NCI-H1436 treated with DMSO at 0.1 percent for 48 hours (cell line): Measurements from ENCODE around the gene ARHGAP6.

Experiments used
- DNase-seq: peaks from one replicate; lab custom pipeline; 2025; lab: John Stamatoyannopoulos, UW

Gene ARHGAP6

DNA sequence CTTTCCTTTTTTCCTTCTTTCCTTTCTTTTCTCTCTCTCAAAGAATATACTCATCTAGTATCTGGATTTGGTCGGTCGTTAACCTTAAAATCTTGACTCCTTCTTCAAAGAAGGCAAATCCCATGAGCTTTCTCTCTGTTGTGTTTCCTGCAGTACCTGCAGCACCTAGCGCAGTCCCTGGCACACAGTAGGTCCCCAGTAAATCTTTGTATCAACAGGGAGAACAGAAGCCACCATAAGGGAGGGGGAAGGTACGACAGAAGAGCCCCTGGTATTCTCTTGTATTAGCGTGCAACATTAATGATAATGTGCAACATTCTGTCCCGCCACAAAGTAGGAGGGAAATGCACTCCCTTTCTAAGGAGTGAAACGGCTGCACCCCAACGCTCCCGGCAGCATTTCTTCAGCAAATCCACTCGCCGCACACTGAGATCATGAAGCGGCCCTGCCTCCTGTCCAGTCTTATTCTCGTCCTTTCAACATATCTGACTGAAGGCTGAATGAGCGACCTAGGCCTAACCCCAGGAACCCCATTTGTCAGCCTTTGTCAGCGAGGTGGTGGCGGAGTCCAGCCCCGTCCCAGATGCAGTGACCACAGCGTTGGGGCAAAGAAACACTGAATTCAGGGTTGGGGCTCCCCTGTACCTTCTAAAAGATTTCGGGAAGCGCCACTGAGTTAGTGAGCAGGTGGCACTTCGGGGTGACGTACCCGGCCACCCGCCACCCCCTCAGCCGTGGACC, 238.8 kb downstream of the ARHGAP6 start:
- no peak for DNase-seq

DNA sequence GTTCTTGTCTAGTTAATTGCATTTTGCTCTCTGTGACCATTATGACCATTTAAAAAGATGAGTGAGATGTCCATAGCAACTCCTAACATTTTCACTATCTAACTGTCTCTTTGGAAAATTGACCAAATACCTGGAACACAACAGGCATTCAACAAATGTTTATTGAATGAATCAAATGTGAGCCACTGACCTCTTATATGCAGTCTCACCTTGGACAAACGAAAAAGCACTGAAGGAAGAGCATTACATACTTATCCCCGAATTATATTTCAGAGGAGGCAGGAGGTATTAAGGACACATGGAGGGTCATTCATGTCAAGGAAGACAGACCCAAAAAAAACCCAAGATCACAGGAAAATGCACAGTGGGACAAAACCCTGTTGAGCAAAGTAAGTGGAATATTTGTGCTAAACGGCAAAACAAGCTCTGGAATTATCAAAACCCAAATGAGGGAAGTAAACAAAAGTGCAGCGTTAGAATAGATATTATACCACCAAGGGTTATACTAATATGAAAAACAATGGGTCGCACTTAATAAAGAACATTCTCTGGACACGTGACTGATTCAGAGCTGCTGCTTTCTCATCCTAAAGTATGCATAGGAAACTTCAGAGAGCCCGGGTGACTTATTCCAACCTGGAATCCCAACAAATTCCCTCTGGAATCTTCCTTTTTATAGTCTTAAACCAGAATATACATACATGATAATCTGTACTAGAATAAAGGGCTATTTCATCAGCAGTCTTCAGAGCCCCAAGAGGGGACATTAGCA, 240.6 kb downstream of the ARHGAP6 start:
- DNase-seq: no peak

DNA sequence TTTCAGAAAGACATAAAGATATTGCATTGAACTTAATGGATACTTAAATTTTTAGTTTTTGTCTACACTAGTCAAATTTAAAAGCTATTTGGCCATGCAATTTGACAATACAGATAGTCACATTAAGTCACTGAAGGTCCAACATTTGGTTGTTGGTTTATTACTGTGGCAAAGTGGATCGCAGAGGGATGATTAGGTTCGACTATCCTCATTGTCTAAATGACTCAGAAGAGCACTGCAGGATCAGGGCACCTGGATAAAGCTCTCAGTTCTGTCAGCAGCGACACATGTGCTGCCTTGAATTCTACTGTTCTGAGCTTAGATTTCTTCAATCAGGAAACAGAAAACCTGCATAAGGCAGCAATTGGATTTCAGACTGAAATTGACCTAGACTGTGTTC, 241.8 kb downstream of the ARHGAP6 start:
- no peak for DNase-seq

DNA sequence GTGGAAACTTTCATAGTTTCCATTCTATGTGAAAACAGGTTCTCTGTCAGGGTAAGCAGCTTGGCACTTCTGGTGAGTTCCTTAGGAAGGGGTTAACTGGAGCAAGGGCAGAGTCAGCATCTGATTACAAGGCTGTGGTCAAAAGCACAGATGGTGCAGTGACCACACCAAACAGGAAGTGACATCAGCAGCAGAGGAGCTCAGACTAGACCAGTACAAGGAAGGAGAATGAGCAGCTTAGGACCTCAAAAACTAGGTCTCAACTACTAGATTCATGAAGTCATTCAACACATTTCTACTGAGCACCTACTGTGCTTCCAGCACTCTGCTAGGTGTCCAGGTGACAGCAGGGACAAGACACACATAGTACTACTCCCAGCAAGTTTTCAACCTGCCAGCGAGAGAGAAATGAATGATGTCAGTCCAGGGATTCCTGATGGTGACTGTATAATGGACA, 242.3 kb downstream of the ARHGAP6 start:
- no peak for DNase-seq

DNA sequence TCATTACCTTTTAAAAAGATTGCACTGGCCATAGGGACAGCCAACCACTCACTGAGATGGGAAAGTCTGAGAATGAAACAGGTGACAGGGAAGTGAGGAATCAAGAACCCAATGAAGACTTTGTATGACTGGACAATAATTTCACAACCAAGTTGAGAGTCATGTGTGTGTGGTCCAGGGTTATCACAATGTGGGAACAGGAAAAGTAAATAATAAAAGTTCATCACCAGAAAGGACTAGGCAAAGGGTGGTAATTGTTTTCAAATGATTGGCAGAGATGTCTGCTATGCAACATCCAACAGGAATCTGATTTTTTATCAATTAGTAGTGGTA, 243.2 kb downstream of the ARHGAP6 start:
- DNase-seq: no peak

DNA sequence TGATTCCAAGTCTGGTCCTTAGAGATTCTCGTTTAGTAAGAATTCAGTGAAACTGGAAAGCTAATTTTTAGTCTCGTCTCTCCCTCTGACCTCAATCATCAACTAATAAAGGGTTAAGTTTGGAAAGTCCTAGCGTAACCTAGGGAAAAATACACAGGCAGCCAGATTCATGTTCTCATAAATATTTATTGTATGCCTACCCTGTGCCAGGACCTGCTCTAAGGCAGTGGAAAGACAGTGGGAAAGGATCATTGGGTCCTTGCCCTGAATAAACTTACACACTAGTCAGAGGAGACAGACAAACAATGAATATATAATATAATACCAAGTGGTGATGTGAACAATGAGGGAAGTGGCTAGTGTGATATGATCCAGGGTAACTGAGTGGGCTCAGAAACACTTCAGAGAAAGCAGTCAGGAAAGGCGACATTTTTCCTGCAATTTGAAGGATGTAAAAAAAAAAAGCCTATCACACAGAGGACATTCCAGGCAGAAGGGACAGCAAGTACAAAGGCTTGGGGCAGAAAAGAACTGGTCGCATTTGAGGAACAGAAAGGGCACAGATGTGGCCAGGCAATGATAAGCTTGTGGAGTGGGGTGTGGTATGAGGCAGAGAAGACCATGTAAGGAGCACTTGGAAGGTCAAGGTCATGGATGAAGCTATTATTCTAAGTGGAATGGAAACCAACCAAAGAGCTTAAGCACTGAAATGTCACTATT, 243.8 kb downstream of the ARHGAP6 start:
- DNase-seq: no peak

DNA sequence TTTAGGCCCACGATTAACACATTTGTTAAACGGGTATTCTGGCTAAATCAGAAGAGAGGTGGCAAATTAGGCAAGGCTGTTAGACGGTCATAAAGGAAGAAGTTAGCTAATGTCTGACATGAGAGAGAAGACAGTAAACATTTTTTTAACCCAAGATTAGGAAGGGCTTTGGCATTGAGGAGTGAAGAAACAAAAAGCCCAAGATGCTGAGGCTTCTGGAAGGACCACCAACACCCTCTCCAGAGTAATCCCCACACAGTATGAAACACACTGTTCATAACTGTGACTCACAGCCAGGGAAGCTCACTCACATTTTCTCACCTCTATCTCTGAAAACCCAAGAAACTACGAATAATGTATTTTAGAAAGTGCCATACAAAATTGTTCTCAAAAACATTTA, 244.9 kb downstream of the ARHGAP6 start:
- no peak for DNase-seq

DNA sequence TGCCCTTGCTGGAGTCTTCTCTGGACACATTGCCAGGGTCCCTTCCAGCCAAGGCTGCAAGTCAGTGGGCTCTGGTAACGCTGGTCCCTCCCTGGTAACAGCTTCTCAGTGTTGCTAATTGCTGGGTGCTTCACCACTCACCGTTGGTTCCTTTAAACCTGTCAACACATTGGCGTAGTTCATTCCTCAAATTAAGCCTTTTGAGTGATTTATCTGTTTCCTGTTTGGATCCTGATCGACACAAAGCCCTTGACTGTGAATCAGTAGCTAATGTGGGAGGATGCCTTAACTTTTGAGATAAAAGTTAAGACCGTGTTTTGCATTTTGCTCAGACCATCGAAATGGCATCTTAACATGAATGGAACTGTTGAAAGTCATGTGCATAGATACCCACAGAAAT, 246.6 kb downstream of the ARHGAP6 start:
- DNase-seq: no peak

DNA sequence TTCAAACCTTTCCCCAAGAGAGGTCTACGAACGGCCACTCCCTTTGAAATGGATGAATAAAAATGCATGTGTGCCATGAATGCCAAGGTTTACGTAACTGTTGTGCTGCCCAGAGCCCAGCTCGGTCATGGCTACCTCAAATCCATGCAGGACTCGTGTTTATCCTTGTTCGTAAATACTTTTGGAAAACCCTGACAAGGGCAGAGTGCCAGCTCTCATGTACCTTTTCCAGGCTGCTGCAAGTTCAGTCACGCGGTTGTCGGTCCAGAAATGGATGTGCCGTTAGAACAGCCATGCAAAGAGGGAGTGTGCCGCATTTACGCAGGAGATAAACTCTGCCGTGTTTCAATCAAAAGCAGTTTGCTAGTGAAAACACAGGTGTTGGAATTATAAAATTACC, 249.1 kb downstream of the ARHGAP6 start:
- no peak for DNase-seq

DNA sequence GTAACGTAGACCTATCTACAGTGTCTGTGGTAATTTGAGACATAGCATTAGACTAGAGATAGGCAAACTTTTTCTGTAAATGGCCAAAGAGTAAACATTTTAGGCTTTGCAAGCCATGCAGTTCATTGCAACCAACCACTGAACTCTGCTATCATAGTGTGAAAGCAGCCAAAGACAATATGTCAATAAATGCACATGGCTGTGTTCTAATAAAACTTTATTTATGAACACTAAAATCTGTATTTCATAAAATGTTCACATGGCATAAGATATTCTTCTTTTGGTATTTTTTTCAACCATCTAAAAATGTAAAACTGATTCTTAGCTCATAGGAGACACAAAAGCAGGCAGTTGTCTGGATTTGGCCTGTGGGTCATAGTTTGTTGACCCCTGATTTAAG, 251.6 kb downstream of the ARHGAP6 start:
- DNase-seq: no peak

DNA sequence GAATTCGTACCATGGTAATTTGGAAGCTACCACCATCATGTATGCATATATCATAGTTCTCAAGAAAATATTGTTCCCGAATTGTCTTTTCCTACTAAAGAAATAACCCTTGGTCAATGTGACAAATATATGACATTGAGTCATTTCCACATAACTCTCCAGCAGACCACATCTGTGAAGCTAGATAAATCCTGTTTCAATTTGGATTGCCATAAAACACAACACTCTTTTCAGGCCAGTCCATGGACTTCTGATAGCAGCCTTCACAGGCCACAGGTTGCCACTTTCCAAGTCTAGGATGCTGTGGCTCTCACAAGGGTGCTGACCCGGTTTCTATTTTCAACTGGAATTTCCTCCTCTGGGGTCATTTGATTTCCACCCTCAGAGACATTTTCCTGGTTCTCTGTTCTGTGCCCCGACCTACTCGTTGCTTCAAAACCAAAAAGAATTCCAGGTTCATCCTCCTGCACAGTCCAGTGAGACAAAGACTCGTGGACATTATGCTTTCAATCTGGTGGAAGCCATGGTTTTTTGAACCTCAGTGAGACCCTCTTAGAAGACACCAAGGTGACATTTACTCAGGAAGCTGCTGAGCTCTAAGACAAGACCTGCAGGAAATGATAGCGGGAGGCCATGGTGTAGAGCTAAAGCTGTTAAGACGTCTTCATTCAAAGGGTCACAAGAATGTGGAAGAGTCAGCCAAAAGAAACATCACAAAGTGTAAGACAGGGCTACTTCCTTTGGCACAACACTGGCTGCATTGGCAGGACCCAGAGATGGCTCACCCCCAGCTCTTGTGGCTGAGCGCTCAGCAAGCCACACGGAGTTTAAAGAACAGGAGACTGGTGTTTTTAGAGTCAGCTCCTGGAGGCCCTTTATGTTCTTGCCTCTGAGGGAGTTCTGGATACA, 252.8 kb downstream of the ARHGAP6 start:
- DNase-seq: no peak

DNA sequence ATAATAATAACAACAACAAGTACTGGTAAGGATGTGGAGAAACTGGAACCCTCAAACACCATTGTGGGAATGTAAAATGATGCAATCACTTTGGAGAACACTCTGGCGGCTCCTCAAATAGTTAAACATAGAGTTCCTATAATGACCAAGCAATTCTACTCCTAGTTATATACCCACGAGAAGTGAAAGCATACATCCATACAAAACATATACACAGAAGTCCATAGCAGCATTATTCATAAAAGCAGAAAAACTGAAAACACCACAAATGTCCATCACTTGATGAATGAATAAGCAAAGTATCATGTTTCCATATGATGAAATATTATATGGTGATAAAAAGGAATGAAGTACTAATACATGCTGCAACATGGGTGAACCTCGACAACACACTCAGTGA, 255.8 kb downstream of the ARHGAP6 start:
- no peak for DNase-seq

DNA sequence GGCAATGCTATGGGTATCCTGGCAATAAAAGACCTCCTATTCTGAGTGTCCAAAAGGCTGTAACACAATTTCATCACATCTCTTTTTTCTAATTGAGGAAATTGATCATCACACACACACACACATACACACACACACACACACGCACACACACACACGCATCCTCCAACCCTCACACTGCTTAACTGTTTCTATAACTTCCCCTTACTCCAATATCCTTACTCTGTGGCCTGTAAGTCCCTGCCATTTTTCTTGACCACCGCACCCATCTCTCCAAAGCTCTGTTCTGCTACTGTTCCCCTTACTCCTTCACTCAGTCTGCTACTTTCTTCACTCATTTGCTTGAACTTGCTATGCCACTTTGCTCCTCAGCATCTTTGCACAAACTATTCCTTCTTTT, 256.9 kb downstream of the ARHGAP6 start:
- DNase-seq: no peak

DNA sequence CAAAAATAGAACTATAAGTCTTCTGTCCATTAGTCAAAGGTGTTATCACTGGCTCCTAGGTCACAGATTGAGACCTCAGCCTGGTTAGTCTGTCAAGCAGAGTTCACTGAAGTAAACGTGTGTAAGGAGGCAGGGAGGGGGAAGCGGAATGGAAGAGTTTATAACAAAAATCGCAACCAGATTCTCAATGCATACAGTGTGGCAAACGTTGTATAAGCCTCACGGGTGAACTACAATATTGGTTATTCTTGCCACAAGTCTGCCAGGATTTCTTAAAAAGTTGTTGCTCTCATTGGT, 257.7 kb downstream of the ARHGAP6 start:
- DNase-seq: no peak

DNA sequence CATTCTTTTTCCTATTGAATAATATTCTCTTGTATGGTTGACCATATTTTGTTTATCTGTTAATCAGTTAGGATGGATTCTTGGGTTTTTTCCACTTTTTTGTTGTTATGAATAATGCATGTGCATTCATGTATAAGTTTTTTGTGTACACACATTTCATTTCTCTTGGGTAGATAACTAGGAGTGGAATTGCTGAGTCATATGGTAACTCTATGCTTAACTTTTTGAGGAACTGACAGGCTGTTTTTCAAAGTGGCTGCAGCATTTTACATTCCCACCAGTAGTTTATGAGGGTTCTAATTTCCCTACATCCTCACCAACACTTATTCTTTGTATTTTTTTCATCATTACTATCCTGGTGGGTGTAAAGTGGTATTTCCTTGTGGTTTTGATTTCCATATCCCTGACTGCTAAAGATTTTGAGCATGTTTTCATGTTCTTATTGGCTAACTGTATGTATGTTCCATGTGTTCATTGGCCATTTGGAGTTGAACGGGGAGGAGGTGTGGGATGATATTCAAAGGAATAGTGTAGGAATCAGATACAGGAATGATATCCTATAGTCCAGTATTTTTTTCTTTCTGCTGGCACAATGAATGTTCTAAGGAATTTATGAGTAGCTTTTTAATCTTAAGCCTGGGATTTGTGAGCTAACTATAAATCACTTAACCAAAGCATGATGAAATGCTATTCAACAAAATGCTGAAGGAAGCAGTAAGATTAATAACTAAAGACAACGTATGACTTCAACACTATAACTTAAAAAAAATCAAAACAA, 258.2 kb downstream of the ARHGAP6 start:
- DNase-seq: no peak

DNA sequence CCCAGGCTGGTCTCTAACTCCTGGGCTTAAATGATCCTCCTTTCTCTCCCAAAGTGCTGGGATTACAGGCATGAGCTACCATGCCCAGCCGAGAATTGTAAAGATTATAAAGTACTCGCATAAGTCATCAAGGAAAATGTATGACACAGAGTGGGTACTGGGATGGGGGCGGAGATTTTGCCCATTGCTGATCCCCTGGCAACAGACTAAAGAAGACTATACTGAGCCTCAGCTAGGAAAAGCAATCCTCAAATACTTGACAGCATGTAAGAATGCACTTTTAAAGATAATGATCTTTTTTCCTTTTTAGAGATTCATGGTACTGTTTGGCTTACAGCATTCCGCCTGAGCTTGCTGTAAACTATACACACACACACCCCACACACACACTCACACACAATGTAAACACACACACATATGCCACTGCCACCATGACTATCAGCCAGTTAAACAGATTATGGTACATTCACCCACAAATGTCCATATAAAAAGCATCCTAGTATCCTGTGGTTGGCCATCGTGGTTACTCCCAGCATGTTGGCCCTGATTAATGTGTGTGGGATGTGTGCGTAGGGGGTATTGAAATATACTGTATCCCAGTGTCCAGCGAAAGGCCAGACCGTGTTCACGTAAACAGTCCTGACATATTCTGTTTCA, 259.5 kb downstream of the ARHGAP6 start:
- no peak for DNase-seq

DNA sequence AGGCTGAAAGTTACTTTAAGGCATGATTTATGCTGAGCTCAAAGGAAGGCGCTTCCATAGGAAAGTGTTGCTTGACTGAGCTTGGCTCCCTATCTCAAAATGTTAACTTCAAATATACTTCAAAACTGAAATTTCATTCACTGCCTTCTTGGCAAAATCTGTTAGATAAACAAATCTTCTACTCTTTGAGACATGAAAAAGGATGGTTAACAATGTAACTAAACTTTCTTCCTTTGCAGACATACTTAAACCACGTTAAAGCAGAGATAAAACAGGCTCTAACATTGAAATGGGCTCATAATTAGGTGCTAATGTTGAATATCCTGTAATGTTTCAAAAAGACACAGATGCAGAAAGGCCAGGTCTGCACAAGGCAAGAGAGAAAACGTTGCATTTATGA, 262.1 kb downstream of the ARHGAP6 start:
- DNase-seq: no peak

DNA sequence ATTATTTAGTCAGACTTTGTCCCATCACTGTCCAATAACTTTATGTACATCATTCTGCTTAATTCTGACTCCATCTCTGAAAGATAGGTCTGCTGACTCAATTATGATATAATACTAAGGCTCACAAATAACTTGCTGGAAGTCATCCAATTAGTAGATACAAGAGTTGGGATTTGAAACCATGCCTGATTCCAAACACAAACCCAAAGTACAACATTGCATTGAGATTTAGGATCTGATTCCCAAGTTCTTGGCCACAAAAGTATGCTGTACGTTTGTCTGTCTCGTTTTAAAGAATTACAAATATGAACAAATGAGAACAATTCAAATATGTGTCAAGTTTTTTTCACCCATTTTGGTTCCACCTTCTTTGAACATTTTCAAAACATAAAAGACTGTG, 263.8 kb downstream of the ARHGAP6 start:
- DNase-seq: no peak

DNA sequence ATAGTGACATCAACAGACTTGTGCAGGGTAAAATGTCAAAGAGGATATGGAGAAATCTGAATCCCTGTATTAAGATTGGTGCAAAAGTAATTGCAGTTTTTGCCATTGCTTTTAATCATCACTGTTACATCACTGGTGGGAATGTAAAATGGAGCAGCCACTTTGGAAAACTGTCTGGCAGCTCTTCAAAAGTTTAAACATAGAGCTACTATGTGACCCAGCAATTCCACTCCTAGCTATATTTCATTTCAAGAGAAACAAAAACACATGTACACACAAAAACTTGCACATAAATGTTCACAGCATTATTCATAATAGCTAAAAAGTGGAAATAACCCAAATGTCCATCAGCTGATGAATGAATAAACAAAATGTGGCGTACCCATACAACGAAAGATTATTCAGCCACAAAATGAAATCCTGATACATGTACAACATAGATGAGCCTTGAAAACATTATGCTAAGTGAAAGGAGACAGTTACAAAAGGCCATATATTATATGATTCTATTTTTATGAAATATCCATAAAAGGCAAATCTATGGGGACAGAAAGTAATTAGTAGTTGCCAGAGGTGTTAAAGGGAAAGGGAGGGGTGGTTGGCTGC, 266.1 kb downstream of the ARHGAP6 start:
- DNase-seq: no peak

DNA sequence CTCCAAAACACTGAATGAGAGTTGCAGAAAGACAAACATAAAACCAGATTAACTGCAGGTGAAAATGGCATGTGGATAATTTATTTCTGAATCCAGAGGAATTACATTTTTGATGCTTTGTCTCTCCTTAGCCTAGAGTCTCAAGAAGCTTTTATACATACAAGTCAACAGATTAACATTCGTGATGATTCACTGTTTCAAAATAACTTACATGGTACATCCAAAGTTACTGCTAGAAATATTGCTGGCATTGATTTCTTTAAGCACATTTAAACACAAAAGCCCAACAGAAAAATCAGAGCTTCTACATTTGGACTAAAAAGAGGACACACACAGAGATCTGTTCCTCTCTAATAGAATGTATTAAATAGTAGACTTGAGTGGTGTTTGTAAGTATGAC, 266.9 kb downstream of the ARHGAP6 start:
- DNase-seq: no peak

DNA sequence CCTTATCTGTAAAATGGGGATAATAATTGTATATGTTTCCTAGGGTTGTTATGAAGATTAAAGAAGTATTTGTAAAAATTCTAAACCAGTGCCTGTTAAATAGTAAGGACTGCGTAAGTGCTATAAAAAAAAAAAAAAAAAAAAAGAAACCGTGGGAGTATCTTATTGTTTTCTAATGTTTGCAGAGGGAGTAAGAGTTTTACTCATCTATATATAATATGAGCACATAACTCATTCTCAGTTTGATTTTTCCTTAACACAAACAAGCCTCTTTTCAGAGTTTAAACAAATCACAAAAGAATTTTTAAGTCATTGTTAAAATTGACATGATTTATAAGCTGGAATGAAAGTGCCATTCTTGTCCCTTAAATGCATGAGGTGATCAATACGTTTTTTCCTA, 267.6 kb downstream of the ARHGAP6 start:
- DNase-seq: no peak
